ENCODE results near the gene SLC7A4. TPM values are rescaled to one million over a fixed set of nuclear protein-coding genes. Genes with fewer than 3 reads are reported as not detected.

Gene SLC7A4
- total RNA-seq, 2 experiments from 2014 or later: not detected

DNA sequence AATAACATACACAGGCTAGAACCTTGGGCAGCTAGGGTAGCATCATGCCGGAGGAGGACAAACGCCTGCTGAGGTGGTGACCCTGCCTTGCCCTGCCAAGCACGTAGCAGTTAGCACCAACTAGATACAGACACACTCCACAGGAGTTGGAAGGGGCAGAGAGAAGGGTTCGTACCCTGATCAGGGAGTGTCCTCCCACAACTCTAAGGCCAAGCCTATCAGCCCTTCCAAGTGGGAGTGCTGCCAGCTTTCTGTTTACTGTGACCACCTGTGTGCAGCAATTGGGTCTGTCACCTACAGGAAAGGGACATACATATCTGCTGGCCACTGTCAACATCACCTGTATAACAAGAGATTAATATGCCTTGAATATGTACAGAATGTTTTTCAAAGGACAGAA, 28.6 kb downstream of the SLC7A4 start:
- POLR2A ChIA-PET: interaction anchor here (3.3 to 5.5 kb wide), 2 partner anchors 9 to 23 kb away, joined by 13 to 51 read pairs; partner anchors contain the start of gene LZTR1
- Mint-ChIP-seq H3K27me3 (no peaks in the 10 kb centered on the region), H3K4me1 (ENCODE audit: low read depth) (peaks cover 11% of the 10 kb centered on the region), H3K36me3 (ENCODE audit: low read depth) (peaks cover 3% of the 10 kb centered on the region), H3K4me3 (peak overlapping the region; percentile 92), H3K27ac (peak overlapping the region; percentile 67), H3K9me3 (no peaks in the 10 kb centered on the region)
- ATAC-seq (no peak), DNase-seq (no peak)
- CTCF ChIA-PET: interaction anchor here (1.0 to 3.0 kb wide), 7 partner anchors 10 to 99 kb away, joined by 3 to 9 read pairs (median 5); partner anchors contain the start of genes CRKL, LZTR1 and P2RX6
- intact Hi-C loops (cut with micrococcal nuclease): no loop called here
- TF ChIP-seq CTCF (IDR thresholded peaks at IDR 0.05): no peak

GRCh38 chr22:21001601-21002325, 30.6 kb downstream of the SLC7A4 start, which contains the start of gene THAP7:
Gene THAP7 (minus strand): TSS chr22:21002118. CDS start chr22:21001911, 207 bp downstream.
- H3K4me1 Mint-ChIP-seq (ENCODE audit: low read depth): peaks cover 15% of the 10 kb centered on the region
- intact Hi-C loops (cut with micrococcal nuclease): no loop called here
- peak; percentile 93 for ATAC-seq

DNA sequence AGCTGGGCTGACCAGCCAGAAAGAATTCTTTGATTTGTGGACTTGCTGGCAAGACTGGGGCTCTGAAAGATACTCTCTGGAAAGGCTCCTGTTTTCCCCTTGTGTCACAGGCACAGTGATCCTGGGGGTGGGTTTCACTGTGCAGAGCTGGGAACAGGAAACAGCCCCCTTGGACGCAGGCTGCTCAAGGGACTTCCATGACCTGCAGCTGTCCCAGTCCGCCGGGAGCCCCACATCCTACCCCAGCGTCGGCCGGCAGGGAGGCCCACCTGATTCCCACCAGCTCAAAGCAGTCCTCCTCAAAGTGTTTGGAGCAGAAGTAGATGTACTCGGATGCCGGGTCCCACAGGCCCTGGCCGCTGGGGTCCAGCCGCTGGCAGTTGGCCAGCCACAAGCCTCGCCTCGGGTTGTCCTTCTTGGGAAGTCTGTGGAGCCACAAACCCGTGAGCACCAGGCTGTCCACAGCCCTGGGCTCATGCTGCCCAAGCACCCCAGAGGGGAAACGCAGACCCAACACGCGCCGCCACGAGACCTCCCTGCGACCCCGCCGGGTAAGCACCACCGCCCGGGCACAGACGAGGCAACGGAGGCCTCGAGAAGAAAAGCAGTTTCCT, 31.3 kb downstream of the SLC7A4 start:
- no peak for TF ChIP-seq CTCF (IDR thresholded peaks at IDR 0.05)
- peaks cover 15% of the 10 kb centered on the region for H3K4me1 Mint-ChIP-seq (ENCODE audit: low read depth)
- no peaks in the 10 kb centered on the region for H3K9me3 Mint-ChIP-seq
- H3K36me3 Mint-ChIP-seq (ENCODE audit: low read depth): peaks cover 3% of the 10 kb centered on the region
- peak overlapping the region; percentile 96 for H3K27ac Mint-ChIP-seq
- ChIA-PET POLR2A (interaction anchor here (1.3 to 5.5 kb wide), 4 partner anchors 11 to 80 kb away, joined by 5 to 51 read pairs (median 23); partner anchors contain the start of gene LZTR1), CTCF (interaction anchor here (0.7 kb wide), 1 partner anchor 20 kb away, joined by 3 read pairs; no protein-coding TSS in a partner anchor)
- intact Hi-C loops (cut with micrococcal nuclease): no loop called here
- ATAC-seq: no peak
- peak; percentile 20 for DNase-seq
- peak overlapping the region; percentile 92 for H3K4me3 Mint-ChIP-seq
- no peaks in the 10 kb centered on the region for H3K27me3 Mint-ChIP-seq

More at GRCh38 chr22:21001601-21002325, 30.6 kb downstream of the SLC7A4 start, which contains the start of gene THAP7:
- ChIA-PET CTCF (interaction anchor here (1.1 to 3.0 kb wide), 3 partner anchors 40 to 101 kb away, joined by 3 to 9 read pairs (median 4); no protein-coding TSS in a partner anchor), POLR2A (interaction anchor here (1.0 to 5.5 kb wide), 4 partner anchors 11 to 21 kb away, joined by 3 to 51 read pairs (median 20); partner anchors contain the start of gene LZTR1)
- DNase-seq: peak; percentile 98
- no peak for TF ChIP-seq CTCF (IDR thresholded peaks at IDR 0.05)
- Mint-ChIP-seq H3K4me3 (peak within 1 kb of the TSS; percentile 92), H3K27ac (peak within 1 kb of the TSS; percentile 96), H3K9me3 (no peaks in the 10 kb centered on the region), H3K27me3 (no peaks in the 10 kb centered on the region), H3K36me3 (ENCODE audit: low read depth) (peaks cover 3% of the 10 kb centered on the region)

- H3K4me3 Mint-ChIP-seq: peak overlapping the region; percentile 92
- ChIA-PET POLR2A (interaction anchor here (1.1 to 5.5 kb wide), 5 partner anchors 10 to 80 kb away, joined by 3 to 51 read pairs (median 20); partner anchors contain the start of genes LZTR1 and P2RX6), CTCF (interaction anchor here (0.7 to 1.5 kb wide), 2 partner anchors 20 to 39 kb away, joined by 3 to 9 read pairs; no protein-coding TSS in a partner anchor)
- TF ChIP-seq CTCF (IDR thresholded peaks at IDR 0.05): no peak
- peaks cover 15% of the 10 kb centered on the region for H3K4me1 Mint-ChIP-seq (ENCODE audit: low read depth)
- intact Hi-C loops (cut with micrococcal nuclease): no loop called here
- DNase-seq (peak; percentile 22), ATAC-seq (no peak)
- peaks cover 3% of the 10 kb centered on the region for H3K36me3 Mint-ChIP-seq (ENCODE audit: low read depth)
- H3K27ac Mint-ChIP-seq: peak overlapping the region; percentile 96
- H3K27me3 Mint-ChIP-seq: no peaks in the 10 kb centered on the region
- no peaks in the 10 kb centered on the region for H3K9me3 Mint-ChIP-seq
Measured at GRCh38 chr22:21000207-21000986, 32.0 kb downstream of the SLC7A4 start.

All from activated CD8-positive, alpha-beta T cell treated with anti-CD3 and anti-CD28 coated beads for 36 hours (primary cell).